Measurements from ENCODE around the gene HDC. TPM values are rescaled to one million over a fixed set of nuclear protein-coding genes. Genes with fewer than 3 reads are reported as not detected.

HDC gene
- total RNA-seq, 1 experiment from 2014 or later: not detected

GRCh38 chr15:50298340-50298739 lies 32.8 kb upstream of the HDC start:
- Histone ChIP-seq H3K4me2 (ENCODE audit: low read length) (no peak overlapping the region), H2AFZ (ENCODE audit: low read depth, low read length, poor library complexity, severe bottlenecking) (no peak overlapping the region), H3K27me3 (ENCODE audit: insufficient read depth, low read length) (no peaks in the 10 kb centered on the region), H3K27ac (ENCODE audit: low read depth, low read length) (no peak overlapping the region), H3K9me2 (ENCODE audit: insufficient read depth) (no peaks in the 10 kb centered on the region), H3K36me3 (ENCODE audit: control insufficient read depth in 1 of 2, insufficient read depth in 2 of 2, low read length in 2 of 2) (peaks cover 3 to 4% of the 10 kb centered on the region in 2 experiments; a peak in 1 of 4 replicates), H3K79me2 (ENCODE audit: insufficient read depth, low read length) (no peaks in the 10 kb centered on the region; the same call in 1 of the 2 replicates), H3K9ac (ENCODE audit: low read length) (no peak overlapping the region), H3K4me3 (replicated peaks in 1 of 2; ENCODE audit: low read depth in 1 of 2, low read length in 2 of 2) (no peak overlapping the region), H4K20me1 (ENCODE audit: insufficient read depth) (no peaks in the 10 kb centered on the region), H3K9me3 (ENCODE audit: control insufficient read depth in 1 of 2, insufficient read depth in 1 of 2, low read depth in 1 of 2, low read length in 2 of 2) (no peaks in the 10 kb centered on the region), H3K4me1 (ENCODE audit: control insufficient read depth in 1 of 2, insufficient read depth in 2 of 2, low read length in 2 of 2) (no peaks in the 10 kb centered on the region)
- no TSS peak for BruUV-seq (replicated peaks)
- ChIA-PET POLR2A (no interaction called here), RAD21 (ENCODE audit: low non-redundant PET in 1 of 2, low total read pairs in 2 of 2, uncharacterized antibody in 2 of 2, unreplicated experiment in 2 of 2) (no interaction called here), CTCF (no interaction called here)
- ATAC-seq: no peak
- TF ChIP-seq EGR1 (IDR thresholded peaks at IDR 0.05; ENCODE audit: low read depth): no peak
- no peak for TF ChIP-seq POLR2A (IDR thresholded peaks at IDR 0.05; ENCODE audit: borderline replicate concordance, extremely low read depth, insufficient read depth, insufficient read length)
- no peak for TF ChIP-seq TCF7L2 (IDR thresholded peaks at IDR 0.05; ENCODE audit: borderline replicate concordance, extremely low read depth, insufficient read depth, insufficient read length)
- TF ChIP-seq ZNF274 (IDR thresholded peaks at IDR 0.05; ENCODE audit: low read depth, low read length): no peak
- no peak for TF ChIP-seq RAD21 (IDR thresholded peaks at IDR 0.05; ENCODE audit: low read depth)
- TF ChIP-seq, protein P1, sequence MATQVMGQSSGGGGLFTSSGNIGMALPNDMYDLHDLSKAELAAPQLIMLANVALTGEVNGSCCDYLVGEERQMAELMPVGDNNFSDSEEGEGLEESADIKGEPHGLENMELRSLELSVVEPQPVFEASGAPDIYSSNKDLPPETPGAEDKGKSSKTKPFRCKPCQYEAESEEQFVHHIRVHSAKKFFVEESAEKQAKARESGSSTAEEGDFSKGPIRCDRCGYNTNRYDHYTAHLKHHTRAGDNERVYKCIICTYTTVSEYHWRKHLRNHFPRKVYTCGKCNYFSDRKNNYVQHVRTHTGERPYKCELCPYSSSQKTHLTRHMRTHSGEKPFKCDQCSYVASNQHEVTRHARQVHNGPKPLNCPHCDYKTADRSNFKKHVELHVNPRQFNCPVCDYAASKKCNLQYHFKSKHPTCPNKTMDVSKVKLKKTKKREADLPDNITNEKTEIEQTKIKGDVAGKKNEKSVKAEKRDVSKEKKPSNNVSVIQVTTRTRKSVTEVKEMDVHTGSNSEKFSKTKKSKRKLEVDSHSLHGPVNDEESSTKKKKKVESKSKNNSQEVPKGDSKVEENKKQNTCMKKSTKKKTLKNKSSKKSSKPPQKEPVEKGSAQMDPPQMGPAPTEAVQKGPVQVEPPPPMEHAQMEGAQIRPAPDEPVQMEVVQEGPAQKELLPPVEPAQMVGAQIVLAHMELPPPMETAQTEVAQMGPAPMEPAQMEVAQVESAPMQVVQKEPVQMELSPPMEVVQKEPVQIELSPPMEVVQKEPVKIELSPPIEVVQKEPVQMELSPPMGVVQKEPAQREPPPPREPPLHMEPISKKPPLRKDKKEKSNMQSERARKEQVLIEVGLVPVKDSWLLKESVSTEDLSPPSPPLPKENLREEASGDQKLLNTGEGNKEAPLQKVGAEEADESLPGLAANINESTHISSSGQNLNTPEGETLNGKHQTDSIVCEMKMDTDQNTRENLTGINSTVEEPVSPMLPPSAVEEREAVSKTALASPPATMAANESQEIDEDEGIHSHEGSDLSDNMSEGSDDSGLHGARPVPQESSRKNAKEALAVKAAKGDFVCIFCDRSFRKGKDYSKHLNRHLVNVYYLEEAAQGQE (IDR thresholded peaks at IDR 0.05; ENCODE audit: low read depth): no peak
- TF ChIP-seq CBX3 (IDR thresholded peaks at IDR 0.05; ENCODE audit: low read depth): no peak
- TF ChIP-seq, protein P2, sequence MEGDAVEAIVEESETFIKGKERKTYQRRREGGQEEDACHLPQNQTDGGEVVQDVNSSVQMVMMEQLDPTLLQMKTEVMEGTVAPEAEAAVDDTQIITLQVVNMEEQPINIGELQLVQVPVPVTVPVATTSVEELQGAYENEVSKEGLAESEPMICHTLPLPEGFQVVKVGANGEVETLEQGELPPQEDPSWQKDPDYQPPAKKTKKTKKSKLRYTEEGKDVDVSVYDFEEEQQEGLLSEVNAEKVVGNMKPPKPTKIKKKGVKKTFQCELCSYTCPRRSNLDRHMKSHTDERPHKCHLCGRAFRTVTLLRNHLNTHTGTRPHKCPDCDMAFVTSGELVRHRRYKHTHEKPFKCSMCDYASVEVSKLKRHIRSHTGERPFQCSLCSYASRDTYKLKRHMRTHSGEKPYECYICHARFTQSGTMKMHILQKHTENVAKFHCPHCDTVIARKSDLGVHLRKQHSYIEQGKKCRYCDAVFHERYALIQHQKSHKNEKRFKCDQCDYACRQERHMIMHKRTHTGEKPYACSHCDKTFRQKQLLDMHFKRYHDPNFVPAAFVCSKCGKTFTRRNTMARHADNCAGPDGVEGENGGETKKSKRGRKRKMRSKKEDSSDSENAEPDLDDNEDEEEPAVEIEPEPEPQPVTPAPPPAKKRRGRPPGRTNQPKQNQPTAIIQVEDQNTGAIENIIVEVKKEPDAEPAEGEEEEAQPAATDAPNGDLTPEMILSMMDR (IDR thresholded peaks at IDR 0.05 in 2 of 3, conservative IDR thresholded peaks at IDR 0.05 in 1 of 3; ENCODE audit: borderline replicate concordance in 1 of 3, insufficient read depth in 1 of 3, low read depth in 2 of 3, low read length in 2 of 3): no peak
- TF ChIP-seq CEBPB (IDR thresholded peaks at IDR 0.05; ENCODE audit: low read depth): no peak
- no peak for TF ChIP-seq FOSL1 (IDR thresholded peaks at IDR 0.05; ENCODE audit: low read depth)
- TF ChIP-seq POLR2AphosphoS5 (IDR thresholded peaks at IDR 0.05; ENCODE audit: low read depth, low read length): no peak
- TF ChIP-seq ZFX (IDR thresholded peaks at IDR 0.05): no peak
- no peak for TF ChIP-seq YY1 (IDR thresholded peaks at IDR 0.05; ENCODE audit: extremely low read depth, insufficient replicate concordance, low read depth, low read length)
- TF ChIP-seq SRF (IDR thresholded peaks at IDR 0.05; ENCODE audit: low read depth): no peak
- TF ChIP-seq SIN3A (IDR thresholded peaks at IDR 0.05; ENCODE audit: low read depth): no peak
- TF ChIP-seq, protein P3, sequence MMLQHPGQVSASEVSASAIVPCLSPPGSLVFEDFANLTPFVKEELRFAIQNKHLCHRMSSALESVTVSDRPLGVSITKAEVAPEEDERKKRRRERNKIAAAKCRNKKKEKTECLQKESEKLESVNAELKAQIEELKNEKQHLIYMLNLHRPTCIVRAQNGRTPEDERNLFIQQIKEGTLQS (IDR thresholded peaks at IDR 0.05): no peak
- TF ChIP-seq SP1 (IDR thresholded peaks at IDR 0.05; ENCODE audit: low read depth): no peak
- no peak for TF ChIP-seq JUND (IDR thresholded peaks at IDR 0.05)
- DNase-seq (ENCODE audit: low read depth, low spot score): no peak
- intact Hi-C loops (cut with micrococcal nuclease): no loop called here
